Activated CD8-positive, alpha-beta T cell treated with anti-CD3 and anti-CD28 coated beads, Interleukin-2, amount 10 ng/mL, durations not matched to agents 7 days and 5 days (primary cell): Measurements from ENCODE around the gene LRMDA. TPM values are rescaled to one million over a fixed set of nuclear protein-coding genes. Genes with fewer than 3 reads are reported as not detected.

Experiments
- ATAC-seq: fragments of 150-1000 bp; cut with Tn5 transposase; one replicate; pipeline ENCODE4 v1.10.0; 2021; ENCODE audit warnings: moderate library complexity
- CTCF ChIA-PET: fragments of 350-600 bp; sonication (Branson Sonifier 250); formaldehyde crosslinking; loops from one replicate; lab custom pipeline; 2021; ENCODE audit warnings: antibody characterized with exemption; lab: Charles Lee
- POLR2A ChIA-PET: fragments of 350-600 bp; sonication (Branson Sonifier 250); formaldehyde crosslinking; loops from one replicate; lab custom pipeline; 2021; ENCODE audit warnings: antibody characterized with exemption; lab: Charles Lee
- DNase-seq: peaks from one replicate; pipeline ENCODE4 v3.0.0-alpha.2; 2020
- H3K27ac Mint-ChIP-seq: one replicate; pipeline ENCODE4 v1.8.0; 2021; ENCODE audit warnings: mild to moderate bottlenecking, mixed read lengths
- H3K27me3 Mint-ChIP-seq: one replicate; pipeline ENCODE4 v1.8.0; 2021; ENCODE audit warnings: low read depth, mixed read lengths
- H3K36me3 Mint-ChIP-seq: one replicate; pipeline ENCODE4 v1.8.0; 2021; ENCODE audit warnings: low read depth, mixed read lengths
- H3K4me1 Mint-ChIP-seq: one replicate; pipeline ENCODE4 v1.8.0; 2021; ENCODE audit warnings: low read depth, mixed read lengths
- H3K4me3 Mint-ChIP-seq: one replicate; pipeline ENCODE4 v1.8.0; 2021; ENCODE audit warnings: mild to moderate bottlenecking, mixed read lengths
- H3K9me3 Mint-ChIP-seq: one replicate; pipeline ENCODE4 v1.8.0; 2022; ENCODE audit warnings: mixed read lengths; ENCODE audit not compliant: insufficient read depth
- total RNA-seq, 2 experiments: library from RNA; stranded (reverse); gene quantifications; one replicate each; pipeline ENCODE4 v1.2.3, GENCODE V29; 2021

LRMDA gene
- total RNA-seq, 2 experiments from 2014 or later, result not detected

GRCh38 chr10:75654171-75654771 lies 222.8 kb downstream of the LRMDA start:
- Mint-ChIP-seq H3K4me1 (no peaks in the 10 kb centered on the region), H3K9me3 (no peaks in the 10 kb centered on the region), H3K27ac (no peak overlapping the region), H3K4me3 (no peak overlapping the region), H3K36me3 (no peaks in the 10 kb centered on the region), H3K27me3 (peaks cover 1% of the 10 kb centered on the region)
- ChIA-PET CTCF (no interaction called here), POLR2A (no interaction called here)
- DNase-seq, result no peak
- no peak for ATAC-seq

GRCh38 chr10:75654772-75655171 lies 223.3 kb downstream of the LRMDA start:
- DNase-seq (no peak), ATAC-seq (no peak)
- ChIA-PET CTCF (no interaction called here), POLR2A (no interaction called here)
- Mint-ChIP-seq H3K36me3 (no peaks in the 10 kb centered on the region), H3K4me3 (no peak overlapping the region), H3K27ac (no peak overlapping the region), H3K4me1 (no peaks in the 10 kb centered on the region), H3K27me3 (peaks cover 2% of the 10 kb centered on the region), H3K9me3 (no peaks in the 10 kb centered on the region)

GRCh38 chr10:75655791-75656451 lies 224.5 kb downstream of the LRMDA start:
- H3K4me3 Mint-ChIP-seq, result no peak overlapping the region
- H3K4me1 Mint-ChIP-seq, result no peaks in the 10 kb centered on the region
- H3K27ac Mint-ChIP-seq, result no peak overlapping the region
- ChIA-PET CTCF (no interaction called here), POLR2A (no interaction called here)
- ATAC-seq, result no peak
- peaks cover 2% of the 10 kb centered on the region for H3K27me3 Mint-ChIP-seq
- H3K36me3 Mint-ChIP-seq, result no peaks in the 10 kb centered on the region
- no peak for DNase-seq
- H3K9me3 Mint-ChIP-seq, result no peaks in the 10 kb centered on the region

- CTCF ChIA-PET, result no interaction called here
- Mint-ChIP-seq H3K36me3 (no peaks in the 10 kb centered on the region), H3K27ac (no peak overlapping the region), H3K9me3 (no peaks in the 10 kb centered on the region), H3K4me3 (no peak overlapping the region), H3K4me1 (no peaks in the 10 kb centered on the region), H3K27me3 (peaks cover 2% of the 10 kb centered on the region)
- DNase-seq, result no peak
- no peak for ATAC-seq
- POLR2A ChIA-PET, result no interaction called here
These were observed 225.9 kb downstream of the LRMDA start for GRCh38 chr10:75657351-75657750.

GRCh38 chr10:75658036-75658435 lies 226.6 kb downstream of the LRMDA start:
- POLR2A ChIA-PET, result no interaction called here
- H3K4me1 Mint-ChIP-seq, result no peaks in the 10 kb centered on the region

GRCh38 chr10:75658496-75658895 lies 227.1 kb downstream of the LRMDA start:
- Mint-ChIP-seq H3K9me3 (no peaks in the 10 kb centered on the region), H3K4me1 (no peaks in the 10 kb centered on the region), H3K36me3 (no peaks in the 10 kb centered on the region), H3K27ac (no peak overlapping the region), H3K4me3 (no peak overlapping the region), H3K27me3 (peaks cover 2% of the 10 kb centered on the region)
- CTCF ChIA-PET, result no interaction called here
- POLR2A ChIA-PET, result no interaction called here
- DNase-seq, result no peak
- no peak for ATAC-seq

More at GRCh38 chr10:75658036-75658435, 226.6 kb downstream of the LRMDA start:
- DNase-seq, result no peak
- CTCF ChIA-PET, result no interaction called here
- Mint-ChIP-seq H3K9me3 (no peaks in the 10 kb centered on the region), H3K4me3 (no peak overlapping the region), H3K36me3 (no peaks in the 10 kb centered on the region), H3K27ac (no peak overlapping the region), H3K27me3 (peaks cover 2% of the 10 kb centered on the region)
- no peak for ATAC-seq

GRCh38 chr10:75658915-75659314 lies 227.5 kb downstream of the LRMDA start:
- ATAC-seq (no peak), DNase-seq (no peak)
- Mint-ChIP-seq H3K27me3 (peaks cover 4% of the 10 kb centered on the region), H3K27ac (no peak overlapping the region), H3K36me3 (no peaks in the 10 kb centered on the region), H3K4me1 (no peaks in the 10 kb centered on the region), H3K9me3 (no peaks in the 10 kb centered on the region), H3K4me3 (no peak overlapping the region)
- ChIA-PET POLR2A (no interaction called here), CTCF (no interaction called here)

- no peaks in the 10 kb centered on the region for H3K36me3 Mint-ChIP-seq
- POLR2A ChIA-PET, result interaction anchor here (0.8 kb wide), 1 partner anchor 383 kb away, joined by 3 read pairs; no protein-coding TSS in a partner anchor
- CTCF ChIA-PET, result no interaction called here
- no peak for DNase-seq
- no peak overlapping the region for H3K27ac Mint-ChIP-seq
- H3K9me3 Mint-ChIP-seq, result no peaks in the 10 kb centered on the region
- no peaks in the 10 kb centered on the region for H3K4me1 Mint-ChIP-seq
- H3K27me3 Mint-ChIP-seq, result peaks cover 11% of the 10 kb centered on the region
- no peak overlapping the region for H3K4me3 Mint-ChIP-seq
- ATAC-seq, result no peak
These were observed 229.4 kb downstream of the LRMDA start for GRCh38 chr10:75660823-75661222.

- POLR2A ChIA-PET, result no interaction called here
- ATAC-seq (no peak), DNase-seq (no peak)
- CTCF ChIA-PET, result no interaction called here
- Mint-ChIP-seq H3K27me3 (peaks cover 11% of the 10 kb centered on the region), H3K9me3 (no peaks in the 10 kb centered on the region), H3K4me3 (no peak overlapping the region), H3K4me1 (no peaks in the 10 kb centered on the region), H3K27ac (no peak overlapping the region), H3K36me3 (no peaks in the 10 kb centered on the region)
These were observed 231.3 kb downstream of the LRMDA start for GRCh38 chr10:75662715-75663114.

- DNase-seq, result no peak
- ChIA-PET CTCF (no interaction called here), POLR2A (no interaction called here)
- Mint-ChIP-seq H3K36me3 (no peaks in the 10 kb centered on the region), H3K4me3 (no peak overlapping the region), H3K27ac (no peak overlapping the region), H3K4me1 (no peaks in the 10 kb centered on the region), H3K27me3 (peaks cover 11% of the 10 kb centered on the region), H3K9me3 (no peaks in the 10 kb centered on the region)
- no peak for ATAC-seq
These were observed 232.7 kb downstream of the LRMDA start for GRCh38 chr10:75663947-75664664.

GRCh38 chr10:75664968-75665367 lies 233.5 kb downstream of the LRMDA start:
- Mint-ChIP-seq H3K27ac (no peak overlapping the region), H3K9me3 (no peaks in the 10 kb centered on the region), H3K27me3 (peaks cover 9% of the 10 kb centered on the region), H3K4me3 (no peak overlapping the region), H3K4me1 (no peaks in the 10 kb centered on the region), H3K36me3 (no peaks in the 10 kb centered on the region)
- ATAC-seq, result no peak
- DNase-seq, result no peak
- ChIA-PET POLR2A (no interaction called here), CTCF (no interaction called here)

- ChIA-PET CTCF (no interaction called here), POLR2A (no interaction called here)
- no peak for ATAC-seq
- DNase-seq, result no peak
- Mint-ChIP-seq H3K27me3 (peaks cover 9% of the 10 kb centered on the region), H3K4me1 (no peaks in the 10 kb centered on the region), H3K36me3 (no peaks in the 10 kb centered on the region), H3K9me3 (no peaks in the 10 kb centered on the region), H3K27ac (no peak overlapping the region), H3K4me3 (no peak overlapping the region)
These were observed 234.3 kb downstream of the LRMDA start for GRCh38 chr10:75665707-75666106.
